SU-DHL-6 (cell line): ENCODE measurements around the gene SMAD6.

Source experiments
- H2AFZ ChIP-seq: fragments of 200-600 bp; sonication (generic); 2 replicates; pipeline ENCODE4 v1.6.1; 2014; ENCODE audit warnings: low read depth, mild to moderate bottlenecking, moderate library complexity, mixed read lengths, antibody characterized with exemption, low read length; ENCODE audit not compliant: severe bottlenecking
- H3F3A ChIP-seq: fragments of 200-600 bp; shearing (Covaris generic); 2 replicates; pipeline ENCODE4 v1.6.0; 2016; ENCODE audit warnings: antibody characterized with exemption, mild to moderate bottlenecking; ENCODE audit not compliant: insufficient read depth
- H3K27ac ChIP-seq: fragments of 200-600 bp; sonication (generic); 2 replicates; pipeline ENCODE4 v1.5.1; 2016; ENCODE audit warnings: low read depth, mild to moderate bottlenecking, low read length, moderate library complexity, mixed read lengths
- H3K27me3 ChIP-seq: fragments of 200-600 bp; sonication (generic), shearing (Covaris generic); 2 replicates; pipeline ENCODE4 v1.6.0; 2014; ENCODE audit warnings: mild to moderate bottlenecking, low read length
- H3K36me3 ChIP-seq: fragments of 200-600 bp; sonication (generic); 2 replicates; pipeline ENCODE4 v1.6.1; 2014; ENCODE audit warnings: mild to moderate bottlenecking, low read length, mixed read lengths
- H3K4me2 ChIP-seq: fragments of 300-600, 200-600 bp; shearing (Covaris generic), sonication (generic); 2 replicates; pipeline ENCODE4 v1.6.0; 2014; ENCODE audit warnings: low read length, low read depth, mild to moderate bottlenecking; ENCODE audit not compliant: poor library complexity, severe bottlenecking
- H3K4me3 ChIP-seq: fragments of 200-600 bp; sonication (generic); 2 replicates; pipeline ENCODE4 v1.5.1; 2014; ENCODE audit warnings: antibody characterized with exemption, low read length, mild to moderate bottlenecking, mixed read lengths; ENCODE audit not compliant: insufficient read depth, poor library complexity, severe bottlenecking
- H3K79me2 ChIP-seq: fragments of 200-600 bp; sonication (generic); 2 replicates; pipeline ENCODE4 v1.6.1; 2014; ENCODE audit warnings: mild to moderate bottlenecking, low read length, moderate library complexity; ENCODE audit not compliant: insufficient read depth
- H3K9ac ChIP-seq: fragments of 200-600 bp; sonication (generic); 2 replicates; pipeline ENCODE4 v1.7.0; 2014; ENCODE audit warnings: mild to moderate bottlenecking, low read length
- H3K9me2 ChIP-seq: fragments of 200-600 bp; sonication (generic); replicated peaks from 2 replicates; pipeline ENCODE4 v1.6.1; 2014; ENCODE audit warnings: low read length; ENCODE audit not compliant: insufficient read depth
- H3K9me3 ChIP-seq: fragments of 200-600 bp; sonication (generic); 2 replicates; pipeline ENCODE4 v1.6.1; 2014; ENCODE audit warnings: low read length, mixed read lengths; ENCODE audit not compliant: insufficient read depth
- H4K20me1 ChIP-seq: fragments of 200-600 bp; sonication (generic); 2 replicates; pipeline ENCODE4 v1.6.1; 2014; ENCODE audit warnings: low read depth, mild to moderate bottlenecking, antibody characterized with exemption, low read length, moderate library complexity, mixed read lengths
- CTCF ChIP-seq: fragments of 200-600 bp; sonication (generic); IDR thresholded peaks from one replicate; pipeline ENCODE4 v1.5.1; 2017; ENCODE audit warnings: antibody characterized with exemption, mild to moderate bottlenecking, low read length, moderate library complexity; ENCODE audit not compliant: insufficient read depth, poor library complexity, severe bottlenecking
- EZH2phosphoT487 ChIP-seq: fragments of 200-600 bp; sonication (generic), shearing (Covaris generic); conservative IDR thresholded peaks from 2 replicates; pipeline ENCODE4 v1.6.1; 2018; ENCODE audit warnings: mild to moderate bottlenecking, antibody characterized with exemption, low read length, moderate library complexity, mixed read lengths

Gene SMAD6

GRCh38 chr15:66714543-66714981 is 12.5 kb downstream of the SMAD6 start:
- H3K4me2 ChIP-seq = peak overlapping the region; percentile 30

GRCh38 chr15:66715181-66715624 is 13.2 kb downstream of the SMAD6 start:
- Histone ChIP-seq H3F3A (no peaks in the 10 kb centered on the region), H3K27me3 (no peaks in the 10 kb centered on the region), H3K36me3 (no peaks in the 10 kb centered on the region), H3K4me2 (no peak overlapping the region), H3K27ac (no peak overlapping the region), H3K9me3 (no peaks in the 10 kb centered on the region), H3K9me2 (no peaks in the 10 kb centered on the region), H4K20me1 (no peaks in the 10 kb centered on the region), H3K9ac (no peak overlapping the region), H3K4me3 (no peak overlapping the region), H2AFZ (no peak overlapping the region), H3K79me2 (no peaks in the 10 kb centered on the region)
- no peak for TF ChIP-seq EZH2phosphoT487
- no peak for TF ChIP-seq CTCF

More at GRCh38 chr15:66714543-66714981, 12.5 kb downstream of the SMAD6 start:
- no peaks in the 10 kb centered on the region for H3K9me2 ChIP-seq
- H4K20me1 ChIP-seq = no peaks in the 10 kb centered on the region
- no peaks in the 10 kb centered on the region for H3F3A ChIP-seq
- no peak overlapping the region for H3K9ac ChIP-seq
- H3K9me3 ChIP-seq = no peaks in the 10 kb centered on the region
- no peaks in the 10 kb centered on the region for H3K27me3 ChIP-seq
- no peak overlapping the region for H2AFZ ChIP-seq
- TF ChIP-seq EZH2phosphoT487 = no peak
- TF ChIP-seq CTCF = no peak
- H3K4me3 ChIP-seq = no peak overlapping the region
- H3K27ac ChIP-seq = peak overlapping the region; percentile 22; the same call in 1 of the 2 replicates
- H3K79me2 ChIP-seq = no peaks in the 10 kb centered on the region
- no peaks in the 10 kb centered on the region for H3K36me3 ChIP-seq

- Histone ChIP-seq H3K9me2 (no peaks in the 10 kb centered on the region), H3K4me2 (no peak overlapping the region), H3K9ac (no peak overlapping the region), H4K20me1 (no peaks in the 10 kb centered on the region), H3K27ac (no peak overlapping the region), H3K4me3 (no peak overlapping the region), H3K9me3 (no peaks in the 10 kb centered on the region), H3F3A (no peaks in the 10 kb centered on the region), H2AFZ (no peak overlapping the region), H3K79me2 (no peaks in the 10 kb centered on the region), H3K36me3 (no peaks in the 10 kb centered on the region), H3K27me3 (no peaks in the 10 kb centered on the region)
- TF ChIP-seq CTCF (no peak), EZH2phosphoT487 (no peak)
Measured at GRCh38 chr15:66715720-66716655, 14.0 kb downstream of the SMAD6 start.
